ENCODE results near the gene SULF2. TPM values are rescaled to one million over a fixed set of nuclear protein-coding genes. Genes with fewer than 3 reads are reported as not detected.

Gene SULF2
- total RNA-seq, 4 donors from 2014 or later: 41.2 to 177 (median 62.3) TPM

- 96 to 100% methylated on average over 1 to 11 of the region's 11 CpGs for WGBS, 2 donors (ENCODE audit: low coverage in 1 of 2)
- Histone ChIP-seq H3K4me1 (peaks cover 0 to 11% (median 0%) of the 10 kb centered on the region in 3 donors), H3K27ac (no peak overlapping the region), H3K36me3 (peaks cover 0 to 27% of the 10 kb centered on the region in 2 donors), H3K4me3 (no peak overlapping the region), H3K27me3 (no peaks in the 10 kb centered on the region), H3K9me3 (peaks cover 0 to 10% (median 0%) of the 10 kb centered on the region in 3 donors)
- ATAC-seq: no peak
- TF ChIP-seq CTCF (IDR thresholded peaks at IDR 0.05): no peak
- TF ChIP-seq POLR2A (IDR thresholded peaks at IDR 0.05): no peak
- TF ChIP-seq EP300 (IDR thresholded peaks at IDR 0.05): no peak
These were observed 88.4 kb downstream of the SULF2 start for GRCh38 chr20:47696856-47697255.

GRCh38 chr20:47694021-47694818 lies 91.1 kb downstream of the SULF2 start:
- no peak for TF ChIP-seq EP300 (IDR thresholded peaks at IDR 0.05)
- TF ChIP-seq POLR2A (IDR thresholded peaks at IDR 0.05): no peak
- TF ChIP-seq POLR2AphosphoS5 (IDR thresholded peaks at IDR 0.05): no peak
- TF ChIP-seq CTCF (IDR thresholded peaks at IDR 0.05): no peak
- peaks cover 0 to 11% (median 0%) of the 10 kb centered on the region in 3 donors for H3K4me1 ChIP-seq
- peaks cover 0 to 20% (median 0%) of the 10 kb centered on the region in 3 donors for H3K9me3 ChIP-seq
- no peak overlapping the region for H3K27ac ChIP-seq
- H3K27me3 ChIP-seq: no peaks in the 10 kb centered on the region
- H3K4me3 ChIP-seq: no peak overlapping the region
- ATAC-seq: no peak
- WGBS, 2 donors (ENCODE audit: low coverage in 1 of 2): 100% methylated on average over 2 of the region's 21 CpGs; no CpG with 5 or more reads in 1 of the 2 donors
- peaks cover 0 to 21% of the 10 kb centered on the region in 2 donors for H3K36me3 ChIP-seq

- H3K4me3 ChIP-seq: no peak overlapping the region
- peaks cover 0 to 17% (median 4%) of the 10 kb centered on the region in 3 donors for H3K4me1 ChIP-seq
- H3K27me3 ChIP-seq: no peaks in the 10 kb centered on the region
- H3K27ac ChIP-seq: no peak overlapping the region
- peaks cover 0 to 20% (median 0%) of the 10 kb centered on the region in 3 donors for H3K9me3 ChIP-seq
- no peak for TF ChIP-seq EP300 (IDR thresholded peaks at IDR 0.05)
- no peak for TF ChIP-seq POLR2AphosphoS5 (IDR thresholded peaks at IDR 0.05)
- no peak for TF ChIP-seq CTCF (IDR thresholded peaks at IDR 0.05)
- no peak for TF ChIP-seq POLR2A (IDR thresholded peaks at IDR 0.05)
- ATAC-seq: no peak
- peaks cover 0 to 26% of the 10 kb centered on the region in 2 donors for H3K36me3 ChIP-seq
These were observed 93.7 kb downstream of the SULF2 start for GRCh38 chr20:47691625-47692024.

GRCh38 chr20:47689731-47690130 lies 95.5 kb downstream of the SULF2 start:
- Histone ChIP-seq H3K4me3 (no peak overlapping the region), H3K9me3 (peaks cover 0 to 20% (median 0%) of the 10 kb centered on the region in 3 donors), H3K36me3 (peaks cover 0 to 29% of the 10 kb centered on the region in 2 donors), H3K27me3 (no peaks in the 10 kb centered on the region), H3K27ac (no peak overlapping the region), H3K4me1 (peaks cover 0 to 13% (median 4%) of the 10 kb centered on the region in 3 donors)
- no peak for TF ChIP-seq POLR2AphosphoS5 (IDR thresholded peaks at IDR 0.05)
- no peak for TF ChIP-seq POLR2A (IDR thresholded peaks at IDR 0.05)
- TF ChIP-seq EP300 (IDR thresholded peaks at IDR 0.05): no peak
- TF ChIP-seq CTCF (IDR thresholded peaks at IDR 0.05): no peak
- no peak for ATAC-seq
- 71 to 100% methylated on average over 1 of the region's 1 CpG for WGBS, 2 donors (ENCODE audit: low coverage in 1 of 2)
